MM.1S (cell line): Measurements from ENCODE around the gene SNX8.

Experiments
- EZH2phosphoT487 ChIP-seq: fragments of 300-600 bp; sonication (generic); IDR thresholded peaks from 2 replicates; pipeline ENCODE4 v1.6.1; 2018; ENCODE audit warnings: antibody characterized with exemption, low read length
- TF ChIP-seq, protein P1 (sequence below): fragments of 300-600 bp; sonication (generic); IDR thresholded peaks from 2 replicates; pipeline ENCODE4 v1.5.1; 2016; ENCODE audit warnings: antibody characterized with exemption, low read length, mixed read lengths

DNA sequence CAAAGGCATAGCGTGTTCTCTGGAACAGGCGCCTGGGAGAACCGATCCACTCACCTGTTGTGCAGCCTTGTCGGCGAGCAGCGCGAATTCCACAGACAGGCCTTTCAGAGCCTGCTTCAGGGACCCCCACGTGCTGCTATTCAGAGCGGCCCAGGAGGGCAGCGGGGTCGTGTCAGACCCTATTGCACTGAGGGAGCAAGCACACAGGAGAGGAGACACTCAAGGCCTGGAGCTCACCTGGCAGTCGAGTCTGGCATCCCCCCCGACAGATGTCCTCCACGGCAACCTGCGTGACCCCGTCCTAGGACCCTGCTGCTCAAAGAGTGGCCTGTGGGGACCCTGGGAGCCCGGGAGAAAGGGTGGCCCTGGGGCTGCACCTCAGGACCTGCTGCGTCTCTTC lies 51.1 kb downstream of the SNX8 start:
- TF ChIP-seq, protein P1, sequence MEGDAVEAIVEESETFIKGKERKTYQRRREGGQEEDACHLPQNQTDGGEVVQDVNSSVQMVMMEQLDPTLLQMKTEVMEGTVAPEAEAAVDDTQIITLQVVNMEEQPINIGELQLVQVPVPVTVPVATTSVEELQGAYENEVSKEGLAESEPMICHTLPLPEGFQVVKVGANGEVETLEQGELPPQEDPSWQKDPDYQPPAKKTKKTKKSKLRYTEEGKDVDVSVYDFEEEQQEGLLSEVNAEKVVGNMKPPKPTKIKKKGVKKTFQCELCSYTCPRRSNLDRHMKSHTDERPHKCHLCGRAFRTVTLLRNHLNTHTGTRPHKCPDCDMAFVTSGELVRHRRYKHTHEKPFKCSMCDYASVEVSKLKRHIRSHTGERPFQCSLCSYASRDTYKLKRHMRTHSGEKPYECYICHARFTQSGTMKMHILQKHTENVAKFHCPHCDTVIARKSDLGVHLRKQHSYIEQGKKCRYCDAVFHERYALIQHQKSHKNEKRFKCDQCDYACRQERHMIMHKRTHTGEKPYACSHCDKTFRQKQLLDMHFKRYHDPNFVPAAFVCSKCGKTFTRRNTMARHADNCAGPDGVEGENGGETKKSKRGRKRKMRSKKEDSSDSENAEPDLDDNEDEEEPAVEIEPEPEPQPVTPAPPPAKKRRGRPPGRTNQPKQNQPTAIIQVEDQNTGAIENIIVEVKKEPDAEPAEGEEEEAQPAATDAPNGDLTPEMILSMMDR: no peak
- TF ChIP-seq EZH2phosphoT487: no peak
